MM.1S (cell line): Measurements from ENCODE around the gene SHLD3.

ENCODE experiments used
- EZH2 ChIP-seq: fragments of 300-600 bp; sonication (generic); optimal IDR thresholded peaks from 2 replicates; pipeline ENCODE3; 2017; ENCODE audit warnings: low read depth, mild to moderate bottlenecking, antibody characterized with exemption, low read length, mixed read lengths
- EZH2phosphoT487 ChIP-seq: fragments of 300-600 bp; sonication (generic); IDR thresholded peaks from 2 replicates; pipeline ENCODE4 v1.6.1; 2018; ENCODE audit warnings: antibody characterized with exemption, low read length
- TF ChIP-seq, protein P1 (sequence below): fragments of 300-600 bp; sonication (generic); IDR thresholded peaks from 2 replicates; pipeline ENCODE4 v1.5.1; 2016; ENCODE audit warnings: antibody characterized with exemption, low read length, mixed read lengths

DNA sequence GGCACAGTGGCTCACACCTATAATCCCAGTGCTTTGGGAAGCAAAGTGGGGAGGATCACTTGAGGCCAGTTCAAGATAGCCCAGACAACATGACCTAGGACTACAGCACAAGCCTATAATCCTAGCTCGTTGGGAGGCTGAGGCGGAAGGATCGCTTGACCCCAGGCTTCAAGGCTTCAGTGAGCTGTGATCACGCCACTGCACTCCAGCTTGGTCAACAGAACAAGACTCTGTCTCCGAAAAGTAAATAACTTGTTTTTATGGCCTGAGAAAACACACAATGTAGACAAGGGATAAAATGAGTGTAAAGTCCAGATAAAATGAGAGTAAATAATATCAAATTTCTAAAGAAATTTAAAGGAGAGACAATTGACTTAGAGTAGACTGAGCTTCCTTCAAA lies 26.3 kb downstream of the SHLD3 start:
- TF ChIP-seq EZH2: no peak
- TF ChIP-seq, protein P1, sequence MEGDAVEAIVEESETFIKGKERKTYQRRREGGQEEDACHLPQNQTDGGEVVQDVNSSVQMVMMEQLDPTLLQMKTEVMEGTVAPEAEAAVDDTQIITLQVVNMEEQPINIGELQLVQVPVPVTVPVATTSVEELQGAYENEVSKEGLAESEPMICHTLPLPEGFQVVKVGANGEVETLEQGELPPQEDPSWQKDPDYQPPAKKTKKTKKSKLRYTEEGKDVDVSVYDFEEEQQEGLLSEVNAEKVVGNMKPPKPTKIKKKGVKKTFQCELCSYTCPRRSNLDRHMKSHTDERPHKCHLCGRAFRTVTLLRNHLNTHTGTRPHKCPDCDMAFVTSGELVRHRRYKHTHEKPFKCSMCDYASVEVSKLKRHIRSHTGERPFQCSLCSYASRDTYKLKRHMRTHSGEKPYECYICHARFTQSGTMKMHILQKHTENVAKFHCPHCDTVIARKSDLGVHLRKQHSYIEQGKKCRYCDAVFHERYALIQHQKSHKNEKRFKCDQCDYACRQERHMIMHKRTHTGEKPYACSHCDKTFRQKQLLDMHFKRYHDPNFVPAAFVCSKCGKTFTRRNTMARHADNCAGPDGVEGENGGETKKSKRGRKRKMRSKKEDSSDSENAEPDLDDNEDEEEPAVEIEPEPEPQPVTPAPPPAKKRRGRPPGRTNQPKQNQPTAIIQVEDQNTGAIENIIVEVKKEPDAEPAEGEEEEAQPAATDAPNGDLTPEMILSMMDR: no peak
- TF ChIP-seq EZH2phosphoT487: no peak
